GM10248 (cell line): ENCODE data around the gene LTBR.

Source experiments
- CTCF ChIA-PET: fragments of 300-600 bp; sonication (Branson Sonifier 250); formaldehyde crosslinking; extraction: SDS; loops from one replicate; lab custom pipeline; 2021; ENCODE audit warnings: antibody characterized with exemption; lab: Yijun Ruan, JAX
- POLR2A ChIA-PET: fragments of 350-650 bp; sonication (Branson Sonifier 250); formaldehyde crosslinking; extraction: SDS; loops from one replicate; lab custom pipeline; 2020; ENCODE audit warnings: antibody characterized with exemption; lab: Yijun Ruan, JAX
- DNase-seq: peaks from one replicate; pipeline ENCODE4 v3.0.0; 2012; ENCODE audit errors: extremely low spot score
- CTCF ChIP-seq: IDR thresholded peaks from 2 replicates; pipeline ENCODE4 v1.5.1; 2012; ENCODE audit warnings: mild to moderate bottlenecking, low read depth; ENCODE audit errors: extremely low read depth, missing control alignments, control extremely low read depth

The LTBR gene

GRCh38 chr12:6387541-6387940 is 3.6 kb downstream of the LTBR start:
- no peak for DNase-seq
- CTCF ChIA-PET, result interaction anchor here (1.4 kb wide), 1 partner anchor 44 kb away, joined by 3 read pairs; no protein-coding TSS in a partner anchor
- POLR2A ChIA-PET, result interaction anchor here (0.7 kb wide), 1 partner anchor 74 kb away, joined by 3 read pairs; no protein-coding TSS in a partner anchor
- TF ChIP-seq CTCF, result no peak

DNA sequence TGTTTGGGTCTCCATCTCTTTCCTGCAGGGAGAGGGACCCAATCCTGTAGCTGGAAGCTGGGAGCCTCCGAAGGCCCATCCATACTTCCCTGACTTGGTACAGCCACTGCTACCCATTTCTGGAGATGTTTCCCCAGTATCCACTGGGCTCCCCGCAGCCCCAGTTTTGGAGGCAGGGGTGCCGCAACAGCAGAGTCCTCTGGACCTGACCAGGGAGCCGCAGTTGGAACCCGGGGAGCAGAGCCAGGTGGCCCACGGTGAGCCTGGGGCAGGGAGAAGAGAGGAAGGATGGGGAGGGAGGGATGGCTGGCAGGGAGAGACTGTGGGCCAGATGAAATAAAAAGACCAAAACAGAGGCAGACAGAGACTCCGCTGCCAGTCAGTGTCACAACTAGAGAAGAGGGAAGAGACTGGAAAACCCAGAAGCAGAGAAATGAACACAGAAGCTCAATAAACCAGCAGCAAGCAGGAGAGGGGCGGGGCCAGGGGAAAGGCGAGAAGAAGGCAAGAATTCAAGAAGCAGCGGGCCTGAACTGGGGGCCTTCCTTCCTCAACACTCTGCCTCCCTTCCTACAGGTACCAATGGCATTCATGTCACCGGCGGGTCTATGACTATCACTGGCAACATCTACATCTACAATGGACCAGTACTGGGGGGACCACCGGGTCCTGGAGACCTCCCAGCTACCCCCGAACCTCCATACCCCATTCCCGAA is 6.3 kb downstream of the LTBR start:
- CTCF ChIA-PET, result interaction anchor here (0.8 kb wide), 1 partner anchor 14 kb away, joined by 4 read pairs; no protein-coding TSS in a partner anchor
- DNase-seq, result no peak
- no peak for TF ChIP-seq CTCF
- POLR2A ChIA-PET, result no interaction called here

- POLR2A ChIA-PET, result no interaction called here
- CTCF ChIA-PET, result no interaction called here
- TF ChIP-seq CTCF, result no peak
- no peak for DNase-seq
Measured at GRCh38 chr12:6391013-6391412, 7.1 kb downstream of the LTBR start.

GRCh38 chr12:6392504-6392903 is 8.5 kb downstream of the LTBR start:
- ChIA-PET POLR2A (no interaction called here), CTCF (no interaction called here)
- no peak for DNase-seq
- TF ChIP-seq CTCF, result no peak

DNA sequence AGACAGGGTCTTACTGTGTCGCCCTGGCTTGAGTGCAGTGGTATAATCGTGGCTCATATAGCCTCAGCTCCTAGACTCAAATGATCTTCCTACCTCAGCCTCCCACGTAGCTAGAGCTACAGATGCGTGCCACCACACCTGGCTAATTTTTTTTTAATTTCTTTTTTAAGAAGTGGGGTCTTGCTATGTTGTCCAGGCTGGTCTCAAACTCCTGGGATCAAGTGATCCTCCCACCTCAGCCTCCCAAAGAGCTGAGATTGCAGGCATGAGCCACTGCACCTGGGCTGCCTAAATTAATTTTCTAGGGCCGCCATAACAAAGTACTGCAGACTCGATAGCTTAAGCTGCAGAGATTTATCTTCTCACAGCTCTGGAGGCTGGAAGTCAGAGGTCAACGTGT is 9.1 kb downstream of the LTBR start:
- TF ChIP-seq CTCF, result no peak
- ChIA-PET CTCF (no interaction called here), POLR2A (no interaction called here)
- DNase-seq, result no peak

- TF ChIP-seq CTCF, result no peak
- no peak for DNase-seq
- ChIA-PET CTCF (no interaction called here), POLR2A (no interaction called here)
Measured at GRCh38 chr12:6394398-6394797, 10.4 kb downstream of the LTBR start.
